Stomach (tissue), 9 donors: ENCODE measurements around the gene GMEB2. TPM values are rescaled to one million over a fixed set of nuclear protein-coding genes. Genes with fewer than 3 reads are reported as not detected.

Source experiments
- DNase-seq, 2 donors: peaks; one replicate each; pipeline versions ENCODE4 v3.0.0 to v3.0.0-alpha.2; 2013 to 2019
- H3K27ac ChIP-seq, 5 donors: fragments of 200-600 bp in 4 of 5; sonication (generic) in 4 of 5; one replicate each; pipeline ENCODE4 v1.5.1; 2013 to 2019; ENCODE audit warnings: mild to moderate bottlenecking in 1 of 5, moderate library complexity in 1 of 5
- H3K27me3 ChIP-seq, 3 donors: fragments of 200-600 bp; sonication (generic); one replicate each; pipeline ENCODE4 v1.5.1; 2017 to 2019; ENCODE audit warnings: mixed run types in 1 of 3
- H3K36me3 ChIP-seq, 4 donors: fragments of 200-600 bp; sonication (generic); 1 replicate in 3 of 4; 2 replicates in 1 of 4; pipeline ENCODE4 v1.5.1; 2016 to 2019
- H3K4me1 ChIP-seq, 4 donors: fragments of 200-600 bp; sonication (generic); one replicate each; pipeline ENCODE4 v1.5.1; 2016 to 2019
- H3K4me3 ChIP-seq, 4 donors: fragments of 200-600 bp; sonication (generic) in 3 of 4; one replicate each; pipeline ENCODE4 v1.5.1; 2016 to 2019; ENCODE audit warnings: mild to moderate bottlenecking in 1 of 4
- H3K9me3 ChIP-seq, 4 donors: fragments of 200-600 bp; sonication (generic); one replicate each; pipeline ENCODE4 v1.5.1; 2016 to 2019
- EP300 ChIP-seq: sonication (generic); formaldehyde crosslinking; IDR thresholded peaks from one replicate; pipeline ENCODE4 v1.6.1; 2017; ENCODE audit warnings: antibody characterized with exemption
- POLR2A ChIP-seq, 4 donors: fragments of 450-650 bp; IDR thresholded peaks; one replicate each; pipeline ENCODE4 v1.6.1; 2016; ENCODE audit warnings: antibody characterized with exemption in 4 of 4, control low read depth in 2 of 4, mild to moderate bottlenecking in 1 of 4, moderate library complexity in 1 of 4
- POLR2AphosphoS5 ChIP-seq, 3 donors: sonication (generic); formaldehyde crosslinking; IDR thresholded peaks; one replicate each; pipeline ENCODE4 v1.6.1; 2016; ENCODE audit warnings: antibody characterized with exemption in 3 of 3
- WGBS, 5 donors: extraction: QIAGEN DNeasy Blood & Tissue Kit in 3 of 5; methylation state at CpG; one replicate each; pipeline versions ENCODE4 v1.1.5 to v1.1.7; 2013 to 2018; 5-methylcytosine and 5-hydroxymethylcytosine counted together
- intact Hi-C: fragments of 100-400 bp; cut with DNase I; formaldehyde crosslinking; loops from one replicate; pipeline ENCODE4 v1.15.1; 2023; ENCODE audit warnings: low total_unique reads
- polyA plus RNA-seq, 3 donors: library from polyadenylated mRNA; stranded (reverse); fragments of 200-250 nt; gene quantifications; one replicate each; pipeline ENCODE4 v1.2.3, GENCODE V29; 2013
- total RNA-seq, 5 donors: library from RNA; depleted of rRNA; stranded (reverse); fragments of >200 nt; gene quantifications; one replicate each; pipeline versions ENCODE4 v1.1.0 to v1.2.3, GENCODE V29; 2014 to 2016
- TF ChIP-seq, protein P1 (sequence below), 7 experiments: fragments of 450-650 bp in 4 of 7; fragments of 200-600 bp in 3 of 7; sonication (generic) in 3 of 7; IDR thresholded peaks; one replicate each; pipeline ENCODE4 v1.5.1; 2016 to 2019; ENCODE audit warnings: antibody characterized with exemption in 7 of 7, control low read depth in 2 of 7, mild to moderate bottlenecking in 1 of 7
- donor health status: healthy with polysubstance abuse.
- donor health status: Bipolar disorder and iron deficiency.
- donor health status: healthy.

GMEB2 gene
- total and polyA plus RNA-seq, 8 donors = 1.8 to 20.4 (median 7.5) TPM

DNA sequence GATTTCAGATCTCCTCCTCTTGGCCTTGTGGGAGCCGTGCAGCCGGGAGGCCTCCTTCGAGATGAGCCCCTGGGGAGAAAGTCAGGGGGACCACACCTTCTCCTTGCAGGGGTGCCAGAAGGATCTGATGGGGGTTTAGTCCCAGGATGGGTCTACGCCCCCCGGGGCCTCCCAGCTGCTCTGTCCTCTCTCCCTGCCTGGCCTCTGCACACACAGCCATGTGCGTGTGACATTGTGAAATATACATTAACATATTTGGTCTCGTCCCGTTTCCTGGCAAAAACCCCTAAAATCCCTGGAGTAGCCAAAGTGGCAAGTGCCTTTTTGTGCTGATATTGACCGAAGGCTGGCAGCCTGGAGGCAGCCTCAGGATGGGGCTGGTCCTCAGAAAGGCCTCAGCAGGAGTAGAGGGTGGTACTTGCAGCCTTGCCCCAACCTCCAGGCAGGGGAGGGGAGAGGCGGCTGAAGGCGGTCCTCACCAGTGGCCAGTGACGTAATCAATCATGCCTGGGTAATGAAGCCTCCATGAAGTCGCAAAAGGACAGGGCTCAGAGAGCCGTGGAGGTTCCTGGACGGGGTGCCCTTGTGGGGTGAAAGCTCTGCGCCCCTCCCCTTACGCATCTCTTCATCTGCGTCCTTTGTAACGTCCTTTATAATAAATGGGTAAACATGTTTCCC is 47.7 kb downstream of the GMEB2 start:
- no peak for TF ChIP-seq POLR2AphosphoS5 (IDR thresholded peaks at IDR 0.05)
- H3K27ac ChIP-seq = no peak overlapping the region
- 66 to 77% (median 70%) methylated on average over 19 of the region's 19 CpGs for WGBS, 5 donors
- DNase-seq = no peak
- intact Hi-C loops = no loop called here
- no peaks in the 10 kb centered on the region for H3K9me3 ChIP-seq
- H3K36me3 ChIP-seq = no peaks in the 10 kb centered on the region
- peaks cover 0 to 14% (median 4%) of the 10 kb centered on the region in 3 donors for H3K27me3 ChIP-seq
- H3K4me3 ChIP-seq = no peak overlapping the region
- H3K4me1 ChIP-seq = peaks cover 0 to 23% (median 9%) of the 10 kb centered on the region in 4 donors

DNA sequence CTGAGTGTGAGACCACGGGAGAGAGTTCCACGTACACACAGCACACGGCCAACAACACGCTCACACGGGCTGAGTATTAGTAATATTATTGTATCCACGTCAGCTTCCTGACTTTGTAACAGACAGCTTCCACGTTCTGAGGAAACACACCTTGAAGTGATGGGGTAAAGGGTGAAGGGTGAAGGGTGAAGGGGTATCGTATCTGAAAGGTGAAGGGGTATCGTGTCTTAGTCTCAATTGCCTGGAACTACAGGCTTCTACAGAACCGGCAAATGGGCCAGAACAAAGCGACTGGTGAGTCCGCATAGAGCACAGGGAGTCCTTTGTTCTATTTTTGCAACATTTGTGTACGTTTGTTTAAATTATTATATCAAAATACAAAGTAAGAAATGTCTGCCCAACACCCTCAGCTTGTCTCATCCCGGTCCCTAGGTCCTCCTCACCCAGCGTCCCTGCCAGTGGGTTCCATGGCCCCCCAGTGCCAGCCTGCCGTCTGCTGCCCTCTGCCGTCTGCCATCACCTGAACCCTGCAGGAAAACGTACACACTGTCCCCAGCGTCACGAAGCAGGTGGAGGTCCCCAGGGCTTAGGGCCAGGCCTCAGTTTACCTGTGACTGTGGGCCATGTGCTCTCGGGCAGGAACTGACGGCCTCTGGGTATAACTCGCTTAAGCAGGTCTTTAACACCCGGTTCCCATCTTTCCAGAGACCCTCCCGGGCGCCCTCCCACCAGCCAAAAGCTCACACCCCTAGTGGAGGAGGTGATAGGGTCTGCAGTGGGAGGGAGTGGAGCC is 48.5 kb downstream of the GMEB2 start:
- Histone ChIP-seq H3K4me1 (peaks cover 2 to 26% (median 12%) of the 10 kb centered on the region in 4 donors), H3K36me3 (no peaks in the 10 kb centered on the region), H3K9me3 (no peaks in the 10 kb centered on the region), H3K27ac (no peak overlapping the region), H3K27me3 (peaks cover 0 to 14% (median 4%) of the 10 kb centered on the region in 3 donors), H3K4me3 (no peak overlapping the region)
- TF ChIP-seq EP300 (no peak), POLR2A (IDR thresholded peaks at IDR 0.05) (no peak), POLR2AphosphoS5 (IDR thresholded peaks at IDR 0.05) (no peak)
- TF ChIP-seq, protein P1, sequence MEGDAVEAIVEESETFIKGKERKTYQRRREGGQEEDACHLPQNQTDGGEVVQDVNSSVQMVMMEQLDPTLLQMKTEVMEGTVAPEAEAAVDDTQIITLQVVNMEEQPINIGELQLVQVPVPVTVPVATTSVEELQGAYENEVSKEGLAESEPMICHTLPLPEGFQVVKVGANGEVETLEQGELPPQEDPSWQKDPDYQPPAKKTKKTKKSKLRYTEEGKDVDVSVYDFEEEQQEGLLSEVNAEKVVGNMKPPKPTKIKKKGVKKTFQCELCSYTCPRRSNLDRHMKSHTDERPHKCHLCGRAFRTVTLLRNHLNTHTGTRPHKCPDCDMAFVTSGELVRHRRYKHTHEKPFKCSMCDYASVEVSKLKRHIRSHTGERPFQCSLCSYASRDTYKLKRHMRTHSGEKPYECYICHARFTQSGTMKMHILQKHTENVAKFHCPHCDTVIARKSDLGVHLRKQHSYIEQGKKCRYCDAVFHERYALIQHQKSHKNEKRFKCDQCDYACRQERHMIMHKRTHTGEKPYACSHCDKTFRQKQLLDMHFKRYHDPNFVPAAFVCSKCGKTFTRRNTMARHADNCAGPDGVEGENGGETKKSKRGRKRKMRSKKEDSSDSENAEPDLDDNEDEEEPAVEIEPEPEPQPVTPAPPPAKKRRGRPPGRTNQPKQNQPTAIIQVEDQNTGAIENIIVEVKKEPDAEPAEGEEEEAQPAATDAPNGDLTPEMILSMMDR (IDR thresholded peaks at IDR 0.05) = no peak
- 69 to 78% (median 73%) methylated on average over 26 of the region's 26 CpGs for WGBS, 5 donors
- intact Hi-C loops = no loop called here
- DNase-seq = no peak

DNA sequence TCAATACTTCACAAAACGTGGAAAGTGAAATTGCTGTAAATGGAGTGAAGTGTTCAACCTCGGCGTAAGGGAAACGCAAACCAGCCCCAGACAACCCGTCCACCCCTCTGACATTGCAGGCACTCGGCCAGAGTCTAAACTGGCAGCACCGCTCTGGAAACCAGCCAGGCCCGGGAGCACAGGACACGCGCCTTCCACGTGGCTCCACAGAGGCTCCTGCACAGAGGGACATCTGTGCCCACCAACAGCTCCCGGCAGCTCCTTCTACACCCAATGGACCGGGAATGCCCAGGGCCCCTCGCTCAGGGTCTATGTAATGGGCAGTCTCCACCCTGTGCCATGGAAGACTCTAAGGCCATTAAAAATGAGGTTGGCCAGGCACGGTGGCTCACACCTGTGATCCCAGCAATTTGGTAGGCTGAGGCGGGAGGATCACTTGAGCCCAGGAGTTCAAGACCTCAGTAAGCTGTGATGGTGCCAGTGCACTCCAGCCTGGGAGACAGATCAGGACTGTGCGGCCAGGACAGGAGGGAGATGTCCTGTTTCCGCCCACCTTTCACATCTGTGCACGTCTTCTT is 49.5 kb downstream of the GMEB2 start:
- DNase-seq = peak in 1 of 2 donors; percentile 89
- TF ChIP-seq, protein P1 (IDR thresholded peaks at IDR 0.05) = no peak
- TF ChIP-seq POLR2A (IDR thresholded peaks at IDR 0.05) (no peak), EP300 (no peak), POLR2AphosphoS5 (IDR thresholded peaks at IDR 0.05) (no peak)
- 51 to 71% (median 58%) methylated on average over 17 to 19 of the region's 19 CpGs for WGBS, 5 donors

DNA sequence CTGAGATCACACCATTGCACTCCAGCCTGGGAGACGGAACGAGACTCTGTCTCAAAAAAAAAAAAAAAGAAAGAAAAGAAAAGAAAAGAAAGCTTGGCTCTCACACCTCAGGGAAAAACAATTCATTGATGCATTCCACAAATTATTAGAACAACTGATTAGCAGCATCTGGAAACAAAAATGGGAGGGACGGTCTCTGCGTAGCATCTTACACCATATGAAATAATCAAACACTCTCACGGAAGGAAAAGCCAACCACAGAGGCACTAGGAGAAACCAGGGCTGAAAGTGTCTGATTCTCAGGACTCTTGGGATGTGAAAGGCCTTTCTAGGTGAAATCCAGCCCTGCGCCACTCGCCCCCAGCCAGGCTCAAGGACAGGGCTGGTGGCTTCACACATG is 50.6 kb downstream of the GMEB2 start:
- Histone ChIP-seq H3K9me3 (no peaks in the 10 kb centered on the region), H3K4me1 (peaks cover 12 to 38% (median 26%) of the 10 kb centered on the region in 4 donors), H3K4me3 (no peak overlapping the region), H3K27me3 (peaks cover 0 to 12% (median 4%) of the 10 kb centered on the region in 3 donors), H3K36me3 (peaks cover 0 to 11% (median 10%) of the 10 kb centered on the region in 4 donors), H3K27ac (no peak overlapping the region)
- 79 to 94% (median 82%) methylated on average over 7 of the region's 7 CpGs for WGBS, 5 donors
- no peak for DNase-seq
- intact Hi-C loops = no loop called here
- TF ChIP-seq POLR2AphosphoS5 (IDR thresholded peaks at IDR 0.05) = no peak
- TF ChIP-seq EP300 = no peak
- no peak for TF ChIP-seq POLR2A (IDR thresholded peaks at IDR 0.05)
- TF ChIP-seq, protein P1 (IDR thresholded peaks at IDR 0.05) = no peak

More for the DNA sequence above, 49.5 kb downstream of the GMEB2 start:
- Histone ChIP-seq H3K27ac (peak overlapping the region in 1 of 5 donors; percentile 7), H3K9me3 (no peaks in the 10 kb centered on the region), H3K4me3 (no peak overlapping the region), H3K4me1 (peaks cover 12 to 31% (median 22%) of the 10 kb centered on the region in 4 donors), H3K36me3 (peaks cover 0 to 4% (median 3%) of the 10 kb centered on the region in 4 donors), H3K27me3 (peaks cover 0 to 14% (median 4%) of the 10 kb centered on the region in 3 donors)
- intact Hi-C loops = no loop called here
